ENCODE data around the gene AIG1. TPM values are rescaled to one million over a fixed set of nuclear protein-coding genes. Genes with fewer than 3 reads are reported as not detected.

Gene AIG1
- total and polyA plus RNA-seq, 2 of the 13 experiments (the other 11 are each of a cell fraction or from before 2014, with no cell fraction given) = 115 to 197 TPM

- TF ChIP-seq ATF6 (CRISPR knock-in tag; conservative IDR thresholded peaks at IDR 0.05) = 0 out of 2 replicates have a peak, but pooled peaks have one; percentile 1
- TF ChIP-seq, protein P1, sequence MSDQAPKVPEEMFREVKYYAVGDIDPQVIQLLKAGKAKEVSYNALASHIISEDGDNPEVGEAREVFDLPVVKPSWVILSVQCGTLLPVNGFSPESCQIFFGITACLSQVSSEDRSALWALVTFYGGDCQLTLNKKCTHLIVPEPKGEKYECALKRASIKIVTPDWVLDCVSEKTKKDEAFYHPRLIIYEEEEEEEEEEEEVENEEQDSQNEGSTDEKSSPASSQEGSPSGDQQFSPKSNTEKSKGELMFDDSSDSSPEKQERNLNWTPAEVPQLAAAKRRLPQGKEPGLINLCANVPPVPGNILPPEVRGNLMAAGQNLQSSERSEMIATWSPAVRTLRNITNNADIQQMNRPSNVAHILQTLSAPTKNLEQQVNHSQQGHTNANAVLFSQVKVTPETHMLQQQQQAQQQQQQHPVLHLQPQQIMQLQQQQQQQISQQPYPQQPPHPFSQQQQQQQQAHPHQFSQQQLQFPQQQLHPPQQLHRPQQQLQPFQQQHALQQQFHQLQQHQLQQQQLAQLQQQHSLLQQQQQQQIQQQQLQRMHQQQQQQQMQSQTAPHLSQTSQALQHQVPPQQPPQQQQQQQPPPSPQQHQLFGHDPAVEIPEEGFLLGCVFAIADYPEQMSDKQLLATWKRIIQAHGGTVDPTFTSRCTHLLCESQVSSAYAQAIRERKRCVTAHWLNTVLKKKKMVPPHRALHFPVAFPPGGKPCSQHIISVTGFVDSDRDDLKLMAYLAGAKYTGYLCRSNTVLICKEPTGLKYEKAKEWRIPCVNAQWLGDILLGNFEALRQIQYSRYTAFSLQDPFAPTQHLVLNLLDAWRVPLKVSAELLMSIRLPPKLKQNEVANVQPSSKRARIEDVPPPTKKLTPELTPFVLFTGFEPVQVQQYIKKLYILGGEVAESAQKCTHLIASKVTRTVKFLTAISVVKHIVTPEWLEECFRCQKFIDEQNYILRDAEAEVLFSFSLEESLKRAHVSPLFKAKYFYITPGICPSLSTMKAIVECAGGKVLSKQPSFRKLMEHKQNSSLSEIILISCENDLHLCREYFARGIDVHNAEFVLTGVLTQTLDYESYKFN (CRISPR knock-in tag; conservative IDR thresholded peaks at IDR 0.05) = peak; percentile 60; the same call in 1 of the 2 replicates
- peak; percentile 84; the same call in 1 of the 2 replicates for TF ChIP-seq ZNF12 (CRISPR knock-in tag; IDR thresholded peaks at IDR 0.05)
- TF ChIP-seq HMG20A (CRISPR knock-in tag; IDR thresholded peaks at IDR 0.05; ENCODE audit: borderline replicate concordance) = peak; percentile 73
- peak in 1 of 2 experiments; percentile 71; a peak in 1 of 4 replicates for TF ChIP-seq KLF16 (CRISPR knock-in tag; IDR thresholded peaks at IDR 0.05)
- 0 out of 2 replicates have a peak, but pooled peaks have one; percentile 11 for TF ChIP-seq ZNF589 (CRISPR knock-in tag; conservative IDR thresholded peaks at IDR 0.05)
- TF ChIP-seq ZNF503 (CRISPR knock-in tag; IDR thresholded peaks at IDR 0.05) = peak; percentile 11
- TF ChIP-seq KDM5B (CRISPR knock-in tag; IDR thresholded peaks at IDR 0.05; ENCODE audit: borderline replicate concordance) = no peak
- TF ChIP-seq FOSL1 (CRISPR knock-in tag; IDR thresholded peaks at IDR 0.05; ENCODE audit: borderline replicate concordance) = peak; percentile 64
- peak; percentile 62; the same call in 1 of the 2 replicates for TF ChIP-seq MIER3 (CRISPR knock-in tag; IDR thresholded peaks at IDR 0.05; ENCODE audit: borderline replicate concordance)
- TF ChIP-seq, protein P2, sequence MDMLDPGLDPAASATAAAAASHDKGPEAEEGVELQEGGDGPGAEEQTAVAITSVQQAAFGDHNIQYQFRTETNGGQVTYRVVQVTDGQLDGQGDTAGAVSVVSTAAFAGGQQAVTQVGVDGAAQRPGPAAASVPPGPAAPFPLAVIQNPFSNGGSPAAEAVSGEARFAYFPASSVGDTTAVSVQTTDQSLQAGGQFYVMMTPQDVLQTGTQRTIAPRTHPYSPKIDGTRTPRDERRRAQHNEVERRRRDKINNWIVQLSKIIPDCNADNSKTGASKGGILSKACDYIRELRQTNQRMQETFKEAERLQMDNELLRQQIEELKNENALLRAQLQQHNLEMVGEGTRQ (IDR thresholded peaks at IDR 0.05; ENCODE audit: low read depth, low read length) = peak; percentile 6; the same call in 1 of the 2 replicates
- TF ChIP-seq, protein P2 (CRISPR knock-in tag; IDR thresholded peaks at IDR 0.05; ENCODE audit: borderline replicate concordance) = no peak
- TF ChIP-seq, protein P3, sequence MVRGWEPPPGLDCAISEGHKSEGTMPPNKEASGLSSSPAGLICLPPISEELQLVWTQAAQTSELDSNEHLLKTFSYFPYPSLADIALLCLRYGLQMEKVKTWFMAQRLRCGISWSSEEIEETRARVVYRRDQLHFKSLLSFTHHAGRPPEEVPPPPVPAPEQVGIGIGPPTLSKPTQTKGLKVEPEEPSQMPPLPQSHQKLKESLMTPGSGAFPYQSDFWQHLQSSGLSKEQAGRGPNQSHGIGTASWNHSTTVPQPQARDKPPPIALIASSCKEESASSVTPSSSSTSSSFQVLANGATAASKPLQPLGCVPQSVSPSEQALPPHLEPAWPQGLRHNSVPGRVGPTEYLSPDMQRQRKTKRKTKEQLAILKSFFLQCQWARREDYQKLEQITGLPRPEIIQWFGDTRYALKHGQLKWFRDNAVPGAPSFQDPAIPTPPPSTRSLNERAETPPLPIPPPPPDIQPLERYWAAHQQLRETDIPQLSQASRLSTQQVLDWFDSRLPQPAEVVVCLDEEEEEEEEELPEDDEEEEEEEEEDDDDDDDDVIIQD (CRISPR knock-in tag; IDR thresholded peaks at IDR 0.05; ENCODE audit: low read depth) = peak; percentile 99
- TF ChIP-seq EHMT2 (IDR thresholded peaks at IDR 0.05; ENCODE audit: borderline replicate concordance, low read depth, low read length) = no peak; the same call in 1 of the 2 replicates
- 0 out of 2 replicates have a peak, but pooled peaks have one; percentile 43 for TF ChIP-seq CENPBD1 (CRISPR knock-in tag; IDR thresholded peaks at IDR 0.05; ENCODE audit: borderline replicate concordance, low read depth)
- TF ChIP-seq ARNT2 (CRISPR knock-in tag; IDR thresholded peaks at IDR 0.05; ENCODE audit: low read depth) = no peak
Observed at GRCh38 chr6:143059663-143060353, 881 bp upstream of the AIG1 start (continued).

All from HepG2 (cell line).